H9 (cell line): ENCODE results near the gene TRMT44. TPM values are rescaled to one million over a fixed set of nuclear protein-coding genes. Genes with fewer than 3 reads are reported as not detected.

ENCODE experiments used
- DNase-seq: peaks from one replicate; pipeline ENCODE4 v3.0.0-alpha.2; 2017
- H2AFZ ChIP-seq: one replicate; pipeline ENCODE4 v1.6.1; 2013; ENCODE audit warnings: mild to moderate bottlenecking, low read length, control low read depth, moderate library complexity
- H2AK5ac ChIP-seq: 2 replicates; pipeline ENCODE4 v1.6.1; 2013; ENCODE audit warnings: low read length, control low read depth, mixed read lengths; ENCODE audit not compliant: insufficient read length
- H2BK120ac ChIP-seq: one replicate; pipeline ENCODE4 v1.6.1; 2013; ENCODE audit warnings: low read depth, mild to moderate bottlenecking, low read length, control low read depth, inconsistent platforms; ENCODE audit not compliant: poor library complexity, severe bottlenecking
- H2BK12ac ChIP-seq: 2 replicates; pipeline ENCODE4 v1.6.1; 2013; ENCODE audit warnings: low read length, control low read depth, mixed read lengths, low read depth; ENCODE audit not compliant: insufficient read length
- H2BK15ac ChIP-seq: 2 replicates; pipeline ENCODE4 v1.6.1; 2013; ENCODE audit warnings: low read depth, low read length, control low read depth
- H2BK20ac ChIP-seq: one replicate; pipeline ENCODE4 v1.6.1; 2013; ENCODE audit warnings: low read depth, mild to moderate bottlenecking, low read length, control low read depth, inconsistent platforms; ENCODE audit not compliant: poor library complexity, severe bottlenecking
- H2BK5ac ChIP-seq: 2 replicates; pipeline ENCODE4 v1.6.1; 2013; ENCODE audit warnings: low read length, control low read depth, mixed read lengths; ENCODE audit not compliant: insufficient read length
- H3K14ac ChIP-seq: 2 replicates; pipeline ENCODE4 v1.6.1; 2013; ENCODE audit warnings: low read length, control low read depth; ENCODE audit not compliant: insufficient read depth
- H3K18ac ChIP-seq: 2 replicates; pipeline ENCODE4 v1.6.1; 2013; ENCODE audit warnings: low read depth, mild to moderate bottlenecking, mixed read lengths, low read length, control low read depth; ENCODE audit not compliant: insufficient read length
- H3K23ac ChIP-seq: 2 replicates; pipeline ENCODE4 v1.6.1; 2013; ENCODE audit warnings: low read length, control low read depth, mixed read lengths, low read depth; ENCODE audit not compliant: insufficient read length
- H3K23me2 ChIP-seq: 2 replicates; pipeline ENCODE4 v1.6.1; 2013; ENCODE audit warnings: low read depth, mild to moderate bottlenecking, mixed read lengths, low read length, control low read depth; ENCODE audit not compliant: insufficient read length, poor library complexity, severe bottlenecking
- H3K27ac ChIP-seq: 2 replicates; pipeline ENCODE4 v1.5.1; 2013; ENCODE audit warnings: low read length, control low read depth, mixed read lengths, low read depth; ENCODE audit not compliant: insufficient read length
- H3K27me3 ChIP-seq: 2 replicates; pipeline ENCODE4 v1.6.1; 2013; ENCODE audit warnings: low read length, control low read depth, inconsistent platforms; ENCODE audit not compliant: insufficient read depth
- H3K4ac ChIP-seq: 2 replicates; pipeline ENCODE4 v1.6.1; 2013; ENCODE audit warnings: low read depth, mild to moderate bottlenecking, control low read depth, inconsistent platforms, low read length, moderate library complexity
- H3K4me1 ChIP-seq: 2 replicates; pipeline ENCODE4 v1.6.1; 2013; ENCODE audit warnings: low read length, control low read depth, inconsistent platforms; ENCODE audit not compliant: insufficient read depth
- H3K4me2 ChIP-seq: 2 replicates; pipeline ENCODE4 v1.6.1; 2013; ENCODE audit warnings: low read length, control low read depth, mixed read lengths; ENCODE audit not compliant: insufficient read length, insufficient read depth
- H3K56ac ChIP-seq: 2 replicates; pipeline ENCODE4 v1.6.1; 2013; ENCODE audit warnings: low read depth, mild to moderate bottlenecking, mixed read lengths, low read length, control low read depth; ENCODE audit not compliant: insufficient read length
- H3K79me1 ChIP-seq: 2 replicates; pipeline ENCODE4 v1.6.1; 2013; ENCODE audit warnings: low read depth, mild to moderate bottlenecking, moderate library complexity, low read length, control low read depth, inconsistent platforms; ENCODE audit not compliant: insufficient read depth, poor library complexity, severe bottlenecking
- H3K79me2 ChIP-seq: 2 replicates; pipeline ENCODE4 v1.6.1; 2013; ENCODE audit warnings: low read length, control low read depth, inconsistent platforms; ENCODE audit not compliant: insufficient read depth
- H3K9ac ChIP-seq: 2 replicates; pipeline ENCODE4 v1.6.1; 2013; ENCODE audit warnings: low read length, control low read depth, mixed read lengths; ENCODE audit not compliant: insufficient read length; ENCODE audit errors: extremely low read depth
- H3K9me3 ChIP-seq: one replicate; pipeline ENCODE4 v1.6.1; 2013; ENCODE audit warnings: low read depth, low read length, inconsistent platforms; ENCODE audit not compliant: control insufficient read depth
- H3T11ph ChIP-seq: one replicate; pipeline ENCODE4 v1.6.1; 2013; ENCODE audit warnings: mild to moderate bottlenecking, low read length, control low read depth, inconsistent platforms
- H4K20me1 ChIP-seq: one replicate; pipeline ENCODE4 v1.6.1; 2013; ENCODE audit not compliant: control insufficient read depth, insufficient read length, insufficient read depth
- H4K5ac ChIP-seq: 2 replicates; pipeline ENCODE4 v1.6.1; 2013; ENCODE audit warnings: low read depth, mild to moderate bottlenecking, mixed read lengths, low read length, control low read depth; ENCODE audit not compliant: insufficient read length
- H4K8ac ChIP-seq: replicated peaks from 2 replicates; pipeline ENCODE4 v1.6.1; 2013; ENCODE audit warnings: low read length, control low read depth, mixed read lengths, low read depth; ENCODE audit not compliant: insufficient read length
- H4K91ac ChIP-seq: 2 replicates; pipeline ENCODE4 v1.6.1; 2013; ENCODE audit warnings: low read depth, mild to moderate bottlenecking, moderate library complexity, mixed read lengths, low read length, control low read depth; ENCODE audit not compliant: insufficient read length
- H3K27ac Mint-ChIP-seq, 3 experiments: 2 replicates in 2 of 3; 3 replicates in 1 of 3; pipeline ENCODE4 v1.8.0; 2020 to 2021; ENCODE audit warnings: mixed read lengths in 3 of 3, mild to moderate bottlenecking in 1 of 3, moderate library complexity in 1 of 3
- H3K27me3 Mint-ChIP-seq: 2 replicates; pipeline ENCODE4 v1.8.0; 2021; ENCODE audit warnings: low read depth, mild to moderate bottlenecking, moderate library complexity, mixed read lengths
- H3K36me3 Mint-ChIP-seq, 3 experiments: 2 replicates in 2 of 3; 3 replicates in 1 of 3; pipeline ENCODE4 v1.8.0; 2020 to 2021; ENCODE audit warnings: low read depth in 3 of 3, mixed read lengths in 3 of 3; ENCODE audit not compliant: insufficient read depth in 1 of 3
- H3K4me1 Mint-ChIP-seq, 2 experiments: 2 replicates each; pipeline ENCODE4 v1.8.0; 2020; ENCODE audit warnings: mixed read lengths in 2 of 2
- H3K4me3 Mint-ChIP-seq, 2 experiments: 2 replicates in 1 of 2; 3 replicates in 1 of 2; pipeline ENCODE4 v1.8.0; 2020 to 2021; ENCODE audit warnings: mild to moderate bottlenecking in 2 of 2, mixed read lengths in 2 of 2, moderate library complexity in 1 of 2
- H3K9me3 Mint-ChIP-seq, 2 experiments: 2 replicates in 1 of 2; 3 replicates in 1 of 2; pipeline ENCODE4 v1.8.0; 2020; ENCODE audit warnings: mild to moderate bottlenecking in 2 of 2, mixed read lengths in 2 of 2, moderate library complexity in 1 of 2
- CTCF ChIP-seq: fragments of 200-600 bp; sonication (generic); conservative IDR thresholded peaks from 3 replicates; pipeline ENCODE4 v1.8.0; 2021; ENCODE audit warnings: antibody characterized with exemption, mild to moderate bottlenecking
- WGBS: extraction: QIAGEN DNeasy Blood & Tissue Kit; methylation state at CpG from one replicate; pipeline ENCODE4 v1.1.7; 2013; ENCODE audit warnings: missing lambda C conversion rate, low lambda C conversion rate, mixed read lengths; ENCODE audit not compliant: insufficient read length; ENCODE audit errors: extremely low coverage; 5-methylcytosine and 5-hydroxymethylcytosine counted together
- total RNA-seq: library from RNA; stranded (reverse); gene quantifications from 2 replicates; pipeline ENCODE4 v1.2.1, GENCODE V29; 2021

The TRMT44 gene
- total RNA-seq, 1 experiment from 2014 or later, result 22.8 TPM

GRCh38 chr4:8403173-8403753, 37.3 kb upstream of the TRMT44 start:
- Histone ChIP-seq H4K5ac (no peak overlapping the region), H2BK20ac (no peak overlapping the region), H4K91ac (no peak overlapping the region), H3K14ac (no peak overlapping the region), H2AFZ (no peak overlapping the region), H3K56ac (no peak overlapping the region), H3K9ac (no peak overlapping the region), H2BK12ac (no peak overlapping the region), H3K18ac (no peak overlapping the region), H2BK120ac (no peak overlapping the region), H2BK5ac (no peak overlapping the region), H3K27ac (no peak overlapping the region), H3K23ac (no peak overlapping the region), H3K27me3 (no peaks in the 10 kb centered on the region), H3K79me1 (no peaks in the 10 kb centered on the region), H4K20me1 (no peaks in the 10 kb centered on the region), H3T11ph (no peak overlapping the region), H3K4ac (no peak overlapping the region), H4K8ac (no peak overlapping the region), H3K79me2 (no peaks in the 10 kb centered on the region), H2BK15ac (no peak overlapping the region), H3K9me3 (no peaks in the 10 kb centered on the region), H3K4me2 (no peak overlapping the region), H2AK5ac (no peak overlapping the region), H3K23me2 (no peaks in the 10 kb centered on the region), H3K4me1 (no peaks in the 10 kb centered on the region)
- no peak overlapping the region for H3K4me3 Mint-ChIP-seq
- H3K27me3 Mint-ChIP-seq, result peaks cover 3% of the 10 kb centered on the region
- H3K9me3 Mint-ChIP-seq, result peaks cover 13 to 17% of the 10 kb centered on the region in 2 experiments
- TF ChIP-seq CTCF, result peak; percentile 98
- H3K27ac Mint-ChIP-seq, result no peak overlapping the region
- H3K36me3 Mint-ChIP-seq, result peaks cover 25 to 30% (median 26%) of the 10 kb centered on the region in 3 experiments
- H3K4me1 Mint-ChIP-seq, result peaks cover 3 to 9% of the 10 kb centered on the region in 2 experiments
- WGBS, result no CpG with 5 or more reads among the region's 12 CpGs
- peak; percentile 77 for DNase-seq
